ENCODE measurements around the gene GPX2.
A peak's percentile ranks its signal among the peaks of the same experiment; 100 is the strongest.

The GPX2 gene

GRCh38 chr14:64942531-64943111 lies at the start of gene GPX2:
GPX2 (minus strand) TSS chr14:64942745; CDS start chr14:64942726, 19 bp downstream.
- no peak for DNase-seq (ENCODE audit: low read depth)

- no peak for DNase-seq (ENCODE audit: low read depth)
Measured at GRCh38 chr14:64990939-64991338, 48.4 kb upstream of the GPX2 start.

- DNase-seq (ENCODE audit: low read depth): no peak
Measured at GRCh38 chr14:64990296-64990695, 47.8 kb upstream of the GPX2 start.

GRCh38 chr14:64987438-64987767 lies 44.9 kb upstream of the GPX2 start:
- DNase-seq (ENCODE audit: low read depth): no peak

- peak; percentile 88 for DNase-seq (ENCODE audit: low read depth)
Measured at GRCh38 chr14:64986648-64987437, 44.3 kb upstream of the GPX2 start, which contains the start of gene FNTB. FNTB (plus strand) TSS chr14:64986895; CDS start chr14:64986954, 59 bp downstream.

- no peak for DNase-seq (ENCODE audit: low read depth)
Measured at GRCh38 chr14:64983439-64984310, 41.1 kb upstream of the GPX2 start.

- DNase-seq (ENCODE audit: low read depth): no peak
Measured at GRCh38 chr14:64979336-64980074, 37.0 kb upstream of the GPX2 start.

GRCh38 chr14:64974563-64974962 lies 32.0 kb upstream of the GPX2 start:
- DNase-seq (ENCODE audit: low read depth): no peak

GRCh38 chr14:64973826-64974225 lies 31.3 kb upstream of the GPX2 start:
- no peak for DNase-seq (ENCODE audit: low read depth)

GRCh38 chr14:64973026-64973442 lies 30.5 kb upstream of the GPX2 start:
- no peak for DNase-seq (ENCODE audit: low read depth)

- DNase-seq (ENCODE audit: low read depth): no peak
Measured at GRCh38 chr14:64971943-64972791, 29.6 kb upstream of the GPX2 start, which contains the start of gene RAB15. RAB15 (minus strand) TSS chr14:64972336; CDS start chr14:64972076, 260 bp downstream.

- no peak for DNase-seq (ENCODE audit: low read depth)
Measured at GRCh38 chr14:64971491-64971942, 29.0 kb upstream of the GPX2 start.

GRCh38 chr14:64970776-64971477 lies 28.4 kb upstream of the GPX2 start:
- no peak for DNase-seq (ENCODE audit: low read depth)

GRCh38 chr14:64970041-64970440 lies 27.5 kb upstream of the GPX2 start:
- DNase-seq (ENCODE audit: low read depth): no peak

GRCh38 chr14:64968651-64969050 lies 26.1 kb upstream of the GPX2 start:
- DNase-seq (ENCODE audit: low read depth): no peak

- no peak for DNase-seq (ENCODE audit: low read depth)
Measured at GRCh38 chr14:64968167-64968566, 25.6 kb upstream of the GPX2 start.

GRCh38 chr14:64966976-64967375 lies 24.4 kb upstream of the GPX2 start:
- no peak for DNase-seq (ENCODE audit: low read depth)

- no peak for DNase-seq (ENCODE audit: low read depth)
Measured at GRCh38 chr14:64965356-64966000, 22.9 kb upstream of the GPX2 start.

GRCh38 chr14:64963611-64964010 lies 21.1 kb upstream of the GPX2 start:
- no peak for DNase-seq (ENCODE audit: low read depth)

Data from stimulated activated CD8-positive, alpha-beta memory T cell treated with anti-CD3 and anti-CD28 coated beads, Interleukin-12 subunit alpha, Interleukin-12 subunit beta, amount 100 ng/mL, for 1 hour (primary cell).